HG02642 (cell line): ENCODE results near the gene ACO2.
A peak's percentile ranks its signal among the peaks of the same experiment; 100 is the strongest.
"Not testable (repeated sequence)": the region's sequence is repeated elsewhere in the genome, so short reads cannot be mapped to it uniquely, and the experiment has no call there.

Source experiments
- ATAC-seq: cut with Tn5 transposase; IDR thresholded peaks from one replicate; pipeline ENCODE4 v1.9.1; 2021; ENCODE audit warnings: mild to moderate bottlenecking; ENCODE audit not compliant: unreplicated experiment, poor library complexity

ACO2 gene

DNA sequence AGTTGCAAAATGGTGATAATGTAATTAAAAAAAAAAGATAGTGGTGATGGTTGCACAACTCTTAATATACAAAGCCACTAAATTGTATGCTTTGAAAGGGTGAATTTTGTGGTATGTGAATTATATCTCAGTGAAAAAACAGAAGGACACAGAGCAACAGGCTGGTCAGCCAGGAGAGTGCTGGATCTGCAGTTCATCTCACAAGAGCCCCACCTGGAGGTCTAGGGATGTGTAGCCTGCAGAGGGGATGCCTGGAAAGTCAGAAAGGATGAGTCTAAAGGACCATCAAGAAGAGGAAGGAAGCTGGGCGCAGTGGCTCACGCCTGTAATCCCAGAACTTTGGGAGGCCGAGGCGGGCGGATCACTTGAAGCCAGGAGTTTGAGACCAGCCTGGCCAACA, 66.3 kb downstream of the ACO2 start:
- no peak for ATAC-seq

DNA sequence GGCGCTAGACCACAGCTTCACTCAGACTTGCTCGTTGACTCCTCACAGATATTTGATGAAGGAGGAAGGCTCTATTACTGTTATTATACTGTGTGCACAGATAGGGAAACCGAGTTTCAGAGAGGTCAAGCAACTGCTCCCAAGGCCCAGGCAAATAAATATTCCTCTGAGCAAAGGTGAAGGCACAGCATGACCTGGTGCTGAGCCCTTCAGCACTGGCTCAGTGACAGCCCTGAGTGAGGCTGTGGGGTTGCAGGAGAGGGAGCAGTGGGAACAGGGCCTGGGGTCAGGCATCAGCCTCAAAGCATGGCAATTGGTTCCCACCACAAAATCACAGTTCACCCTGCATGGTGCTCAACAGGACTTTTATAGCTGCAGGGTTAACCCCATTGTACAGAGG, 68.3 kb downstream of the ACO2 start:
- no peak for ATAC-seq

DNA sequence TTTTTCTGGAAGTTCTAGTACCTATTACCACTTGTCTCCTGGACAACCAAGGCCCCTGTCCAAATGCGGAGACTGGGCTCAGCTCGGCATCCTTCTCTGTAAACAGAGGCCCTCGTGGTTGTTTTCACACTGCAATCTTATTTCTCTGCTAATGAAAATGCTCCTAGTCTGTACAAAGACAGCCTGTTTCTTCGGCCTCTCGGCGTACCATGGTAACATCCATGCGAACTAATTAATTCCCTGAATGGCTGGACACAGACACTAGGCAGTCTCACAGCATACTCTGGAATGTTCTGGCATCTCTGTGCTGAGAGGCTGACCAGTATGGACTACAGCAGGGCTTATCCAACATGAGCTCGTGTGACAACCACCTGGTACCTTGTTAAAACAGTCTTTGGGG, 69.7 kb downstream of the ACO2 start:
- no peak for ATAC-seq

DNA sequence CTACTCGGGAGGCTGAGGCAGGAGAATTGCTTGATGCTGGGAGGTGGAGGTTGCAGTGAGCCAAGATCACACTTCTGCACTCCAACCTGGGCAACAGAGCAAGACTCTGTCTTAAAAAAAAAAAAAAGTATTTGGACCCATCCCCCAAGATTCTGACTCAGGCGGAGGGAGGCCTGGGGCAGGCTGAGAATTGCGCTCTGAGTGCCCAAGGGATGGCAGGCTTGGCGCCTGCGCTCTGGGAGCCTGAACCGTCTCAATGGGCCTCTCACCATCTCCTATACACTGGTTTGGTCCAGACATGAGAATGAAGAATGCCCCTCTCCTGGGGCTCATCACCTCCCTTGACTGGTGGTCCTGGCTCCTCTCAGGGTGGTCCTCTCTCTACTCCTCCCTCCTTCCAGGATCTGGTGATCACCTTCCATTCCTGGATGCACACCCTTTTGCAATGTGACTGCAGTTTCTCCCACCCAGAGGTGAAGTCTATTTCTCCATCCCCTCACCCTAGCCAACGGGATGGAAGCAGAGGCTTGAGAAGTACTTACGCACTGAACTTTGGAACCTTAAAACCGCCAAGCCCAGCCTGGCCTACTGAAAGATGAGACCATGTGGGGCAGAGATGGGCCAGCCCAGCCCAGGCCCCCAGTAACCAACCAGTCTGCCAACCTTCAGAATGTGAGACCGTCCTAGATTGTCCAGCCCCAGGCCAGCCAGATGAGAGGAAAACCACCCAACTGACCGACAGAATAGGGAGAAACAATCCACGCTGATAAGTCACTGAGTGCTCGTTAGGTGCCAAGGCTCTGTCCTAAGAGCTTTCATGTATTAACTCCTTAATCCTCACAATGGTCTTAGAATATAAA, 70.5 kb downstream of the ACO2 start:
- ATAC-seq: no peak

DNA sequence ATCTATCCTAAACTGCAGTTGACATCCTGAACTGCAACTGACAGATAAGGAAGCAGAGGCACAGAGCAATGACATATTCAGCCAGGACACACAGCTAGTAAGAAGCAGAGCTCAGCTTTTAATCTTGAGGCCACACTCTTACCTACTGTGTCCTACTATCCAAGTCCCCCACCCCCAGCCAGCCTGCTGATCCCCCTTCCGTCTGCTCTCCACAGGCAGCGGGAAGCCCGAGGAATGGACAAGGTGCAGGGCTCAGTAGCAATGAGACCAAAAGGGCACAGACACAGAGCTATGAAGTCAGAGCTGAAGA, 71.0 kb downstream of the ACO2 start:
- no peak for ATAC-seq

DNA sequence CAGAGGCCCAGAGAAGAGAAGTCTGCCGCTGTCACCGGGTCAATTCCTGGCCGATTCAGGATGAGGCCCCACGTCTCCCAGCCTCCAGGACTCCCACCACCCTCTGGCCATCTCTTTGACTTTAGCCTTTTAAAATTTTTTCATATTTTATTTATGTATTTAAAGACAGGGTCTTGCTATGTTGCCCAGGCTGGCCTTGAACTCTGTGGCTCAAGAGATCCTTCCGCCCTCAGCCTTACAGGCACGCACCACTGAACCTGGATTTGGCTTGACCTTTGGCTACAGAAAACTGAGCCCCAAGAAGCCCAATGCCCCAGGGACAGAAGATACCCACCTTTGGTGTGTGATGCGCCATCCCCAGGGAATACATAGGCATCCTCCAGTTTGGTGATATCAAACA, 71.4 kb downstream of the ACO2 start:
- no peak for ATAC-seq

DNA sequence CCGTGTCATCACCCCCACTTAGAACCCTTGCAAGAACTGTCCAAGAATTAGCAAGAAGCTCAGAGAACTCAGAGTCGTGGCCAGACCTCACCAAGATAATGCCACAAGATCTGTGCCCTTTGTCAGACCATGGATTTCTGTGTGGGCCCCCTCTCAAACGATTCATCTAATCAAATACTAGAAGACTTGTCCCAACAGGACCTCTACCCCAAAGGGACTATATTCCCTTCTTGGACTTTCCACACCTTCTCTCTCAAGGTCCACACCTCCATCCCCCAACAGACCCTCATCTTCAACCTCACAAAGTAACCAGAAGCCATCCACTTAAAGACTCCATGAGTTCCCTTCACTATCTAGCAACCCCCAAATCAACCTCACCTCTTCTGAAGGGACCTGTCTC, 72.6 kb downstream of the ACO2 start:
- no peak for ATAC-seq

DNA sequence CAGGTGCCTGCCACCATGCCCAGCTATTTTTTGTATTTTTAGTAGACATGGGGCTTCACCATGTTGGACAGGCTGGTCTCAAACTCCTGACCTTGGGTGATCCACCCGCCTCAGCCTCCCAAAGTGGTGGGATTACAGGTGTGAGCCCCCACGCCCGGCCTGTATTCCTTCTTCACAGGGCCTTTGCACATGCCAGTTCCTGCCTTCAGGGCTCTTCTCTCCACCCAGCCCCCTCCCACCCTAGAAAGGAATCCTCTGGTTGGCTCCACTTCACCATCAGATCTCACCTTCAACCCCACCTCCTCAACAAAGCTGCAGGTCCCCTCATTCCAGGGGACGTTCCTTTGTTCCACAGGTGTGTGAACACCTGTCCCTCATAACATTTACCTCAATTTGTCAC, 73.3 kb downstream of the ACO2 start:
- ATAC-seq: no peak

DNA sequence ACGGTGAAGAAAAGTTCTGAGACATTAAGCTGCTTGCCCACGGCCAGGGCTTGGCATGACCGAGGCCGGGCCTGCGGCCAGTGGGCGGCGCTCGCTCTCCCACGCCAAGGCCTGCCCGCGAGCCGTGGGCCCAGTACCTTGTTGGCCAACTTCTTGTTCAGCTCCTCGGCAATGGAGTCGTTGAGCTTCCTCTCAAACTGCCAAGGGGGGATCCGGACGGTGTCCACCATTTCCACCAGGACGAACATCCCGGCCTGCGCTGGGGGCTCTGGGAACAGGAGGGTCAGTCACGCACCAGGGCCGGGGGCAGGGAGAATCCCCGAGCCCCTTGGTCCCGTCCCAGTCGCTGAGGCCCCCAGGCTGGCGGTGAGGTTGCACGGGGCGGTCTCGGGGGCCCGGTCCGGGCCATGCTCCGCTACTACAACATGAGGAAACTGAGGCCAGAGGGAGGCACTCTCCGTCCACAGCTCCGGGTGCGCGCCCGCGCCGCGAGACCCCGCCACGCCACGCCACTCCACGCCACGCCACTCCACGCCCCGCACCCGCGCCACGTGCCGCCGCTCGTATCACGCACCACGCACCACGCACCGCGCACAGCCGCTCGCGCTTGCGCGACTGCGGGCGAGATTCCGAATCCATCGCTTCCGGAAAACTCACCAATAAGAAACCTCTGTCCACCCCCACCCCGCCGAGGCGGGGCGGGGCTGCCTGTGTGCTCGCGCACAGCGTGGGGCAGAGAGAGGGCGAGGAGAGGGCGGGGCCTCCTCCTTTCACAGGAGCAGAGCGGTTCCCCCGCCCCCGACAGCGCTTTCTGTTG, 75.1 kb downstream of the ACO2 start, which contains the start of gene POLR3H:
Gene POLR3H (minus strand): TSS at position 617 of the 817 bp plus-strand sequence. CDS start 369 bp downstream, at position 248.
- peak; percentile 90 for ATAC-seq

DNA sequence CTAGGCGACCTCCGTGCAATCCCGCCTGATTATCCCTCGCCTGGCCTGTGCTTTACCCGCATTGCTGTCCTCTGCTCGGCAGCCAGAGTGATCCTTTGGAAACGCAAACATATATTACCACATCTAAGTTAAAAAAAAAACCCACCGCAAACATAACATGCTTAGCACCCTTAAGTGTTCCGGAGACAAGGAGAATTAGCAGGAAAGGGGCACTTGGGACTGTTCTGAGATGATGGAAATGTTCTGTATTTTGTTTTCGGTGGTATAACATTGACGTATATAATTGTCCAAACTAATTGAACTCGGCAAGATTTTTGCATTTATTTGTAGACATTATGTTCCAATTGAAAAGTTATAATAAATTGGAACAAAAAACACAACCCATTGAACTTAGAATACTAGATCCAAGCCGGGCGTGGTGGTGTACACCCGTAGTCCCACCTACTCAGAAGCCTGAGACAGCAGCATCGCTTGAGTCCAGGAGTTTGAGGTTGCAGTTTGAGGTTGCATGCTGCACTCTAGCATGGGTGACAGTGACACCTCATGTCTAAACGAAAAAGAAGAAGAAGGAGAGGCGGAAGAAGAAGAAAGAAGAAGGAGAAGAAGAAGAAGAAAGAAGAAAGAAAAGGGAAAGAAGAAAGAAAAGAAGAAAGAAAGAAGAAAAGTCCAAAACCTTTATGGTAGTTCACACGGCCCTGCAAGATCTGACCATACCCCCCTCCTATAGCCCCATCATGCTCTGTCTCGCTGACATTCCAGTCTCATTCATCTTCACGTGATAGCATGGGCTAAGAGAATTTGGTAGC, 76.0 kb downstream of the ACO2 start:
- ATAC-seq: no peak

DNA sequence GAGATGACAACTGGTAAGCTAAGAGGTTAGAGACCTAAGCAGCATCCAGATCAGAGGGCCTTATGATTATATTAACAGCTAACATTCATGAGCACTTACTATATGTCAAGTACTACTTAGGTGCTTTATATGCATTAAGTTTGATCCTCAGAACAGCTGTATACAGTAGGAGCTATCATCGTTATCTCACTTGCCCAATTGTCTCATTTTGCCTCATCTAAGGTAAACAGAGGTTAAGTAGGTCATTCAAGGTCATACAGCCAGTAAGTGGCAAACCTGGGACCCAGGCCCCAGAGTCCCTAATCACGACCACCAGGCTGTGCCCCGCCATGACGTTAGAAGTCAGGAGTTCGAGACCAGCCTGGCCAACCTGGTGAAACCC, 79.9 kb downstream of the ACO2 start:
- no peak for ATAC-seq

DNA sequence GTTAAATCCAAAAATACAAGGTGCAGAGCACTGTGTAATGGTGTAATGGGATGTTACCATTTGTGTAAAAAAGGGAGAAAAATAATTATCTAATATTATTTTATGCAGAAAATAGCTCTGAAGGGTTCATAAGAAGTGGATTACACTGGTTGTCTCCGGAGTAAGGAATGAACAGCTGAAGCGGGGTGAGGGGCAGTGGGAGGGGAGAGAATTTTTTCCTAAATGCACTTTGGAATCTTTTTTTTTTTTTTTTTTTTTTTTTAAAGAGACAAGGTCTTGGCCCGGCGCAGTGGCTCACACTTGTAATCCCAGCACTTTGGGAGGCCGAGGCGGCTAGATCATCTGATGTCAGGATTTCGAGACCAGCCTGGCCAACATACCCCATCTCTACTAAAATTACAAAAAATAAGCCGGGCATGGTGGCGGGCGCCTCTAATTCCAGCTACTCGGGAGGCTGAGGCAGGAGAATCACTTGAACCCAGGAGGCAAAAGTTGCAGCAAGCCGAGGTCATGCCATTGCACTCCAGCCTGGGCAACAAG, 82.1 kb downstream of the ACO2 start:
- ATAC-seq: no peak

DNA sequence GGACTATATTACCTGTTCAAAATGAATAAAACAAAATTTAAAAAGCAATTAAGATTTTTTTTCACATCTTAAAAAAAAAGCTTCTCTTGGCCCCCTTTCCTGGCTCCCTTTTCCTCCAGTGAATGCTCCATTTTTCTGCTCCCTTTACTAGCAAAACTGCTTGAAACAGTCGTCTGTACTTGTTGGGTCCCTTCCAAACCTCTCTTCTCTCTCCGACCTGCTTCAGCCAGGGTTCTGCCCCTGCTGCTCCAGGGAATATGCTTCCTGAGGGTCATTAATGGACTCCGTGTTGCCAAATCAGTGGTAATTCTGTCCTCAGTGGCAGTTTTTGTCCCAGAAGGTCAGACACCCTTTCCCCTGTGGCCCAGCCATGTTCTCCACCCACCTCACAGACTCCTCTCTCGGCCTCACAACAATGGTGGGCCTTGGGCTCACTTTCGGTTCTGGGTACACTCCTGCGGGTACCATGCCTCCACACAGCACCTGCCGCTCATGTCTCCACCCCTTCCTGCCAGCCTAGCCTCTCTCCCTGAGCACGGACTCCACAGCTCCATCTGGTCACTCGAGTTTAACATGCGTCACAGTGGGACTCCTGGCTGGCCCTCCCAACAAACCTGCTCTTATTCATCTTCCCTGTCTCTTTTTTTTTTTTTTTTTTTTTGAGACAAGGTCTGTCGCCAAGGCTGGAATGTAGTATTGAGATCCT, 83.1 kb downstream of the ACO2 start:
- ATAC-seq: no peak

DNA sequence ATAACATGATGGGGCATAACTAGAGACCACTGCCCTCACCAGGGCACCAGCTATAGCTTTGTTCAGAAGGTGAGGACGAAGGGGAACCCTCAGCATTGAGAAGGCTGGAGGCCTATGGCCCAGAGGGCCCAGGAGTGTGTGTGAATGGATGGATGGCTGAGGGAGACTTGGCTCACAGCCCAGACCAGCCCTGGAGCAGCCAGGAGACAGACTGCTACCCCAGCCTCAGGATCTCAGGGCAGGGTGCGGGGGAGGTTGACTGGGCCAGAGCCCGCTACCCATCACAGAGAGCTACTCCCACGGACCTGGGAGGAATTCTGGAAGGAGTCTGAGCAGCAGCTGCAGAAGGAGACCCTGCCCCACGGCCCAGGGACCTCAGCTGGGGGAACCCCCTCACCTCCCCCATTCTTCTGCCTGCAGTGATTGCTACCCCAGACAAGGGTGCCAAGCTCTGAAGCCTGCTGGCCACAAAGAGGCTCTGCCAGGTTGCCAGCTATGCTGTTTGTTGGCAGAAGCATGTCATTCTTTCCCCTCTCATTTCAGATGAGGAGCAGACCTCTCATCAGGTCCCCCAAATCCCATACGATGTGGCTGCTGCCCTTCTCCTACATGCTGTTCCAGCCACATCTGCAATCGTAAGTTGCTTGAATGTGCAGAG, 86.5 kb downstream of the ACO2 start:
- no peak for ATAC-seq

DNA sequence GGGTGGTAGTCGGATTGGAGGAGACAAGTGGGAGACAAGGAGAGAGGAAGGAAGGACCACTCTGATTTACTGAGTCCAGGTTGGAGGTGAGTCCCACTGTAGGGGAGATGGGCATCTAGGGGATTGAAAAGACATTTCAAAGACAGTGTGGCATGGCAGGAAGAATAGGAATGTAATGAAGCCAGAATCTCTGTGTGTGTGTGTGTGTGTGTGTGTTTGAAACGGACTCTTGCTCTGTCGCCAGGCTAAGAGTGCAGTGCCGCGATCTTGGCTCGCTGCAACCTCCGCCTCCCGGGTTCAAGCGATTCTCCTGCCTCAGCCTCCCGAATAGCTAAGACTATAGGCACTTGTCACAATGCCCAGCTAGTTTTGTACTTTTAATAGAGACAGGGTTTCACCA, 87.6 kb downstream of the ACO2 start:
- ATAC-seq: no peak

DNA sequence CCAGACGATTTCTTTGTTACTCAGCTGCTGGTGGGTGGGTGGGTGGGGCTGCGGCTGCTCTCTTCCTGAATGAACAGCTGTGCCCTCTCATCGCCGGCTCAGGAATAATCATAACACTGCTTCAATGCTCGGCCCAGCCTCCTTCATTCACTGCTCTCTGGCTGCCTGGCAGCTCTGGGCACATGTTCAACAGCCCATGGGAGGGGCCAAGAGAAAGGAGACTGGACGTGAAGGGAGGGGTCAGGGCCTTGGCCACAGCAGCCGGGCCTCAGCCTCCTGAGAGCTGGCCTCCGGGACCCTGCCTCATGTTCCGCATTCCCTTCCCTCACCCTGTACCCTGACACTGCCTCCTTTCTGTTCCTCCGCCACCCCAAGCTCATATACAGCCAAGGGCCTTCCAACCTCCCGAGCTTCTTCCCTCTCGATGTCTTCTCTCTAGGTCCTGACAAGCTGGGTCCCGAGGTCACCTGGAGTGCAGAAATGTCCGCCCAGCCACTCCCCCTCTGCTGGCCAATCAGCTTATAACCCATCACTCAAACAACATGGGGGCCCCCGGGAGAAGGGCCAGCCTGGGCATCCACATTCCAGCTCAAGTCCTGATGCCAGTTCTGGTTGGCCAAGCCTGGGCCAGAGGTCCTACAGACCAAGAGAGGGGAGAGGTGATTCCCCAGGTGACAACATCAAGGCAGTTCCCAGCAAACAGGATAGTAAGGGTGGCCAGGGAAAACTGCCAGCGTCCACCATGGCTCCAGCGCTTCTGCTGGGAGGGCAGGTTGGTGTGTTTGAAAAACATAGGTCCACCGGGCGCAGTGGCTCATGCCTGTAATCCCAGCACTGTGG, 88.7 kb downstream of the ACO2 start:
- no peak for ATAC-seq

DNA sequence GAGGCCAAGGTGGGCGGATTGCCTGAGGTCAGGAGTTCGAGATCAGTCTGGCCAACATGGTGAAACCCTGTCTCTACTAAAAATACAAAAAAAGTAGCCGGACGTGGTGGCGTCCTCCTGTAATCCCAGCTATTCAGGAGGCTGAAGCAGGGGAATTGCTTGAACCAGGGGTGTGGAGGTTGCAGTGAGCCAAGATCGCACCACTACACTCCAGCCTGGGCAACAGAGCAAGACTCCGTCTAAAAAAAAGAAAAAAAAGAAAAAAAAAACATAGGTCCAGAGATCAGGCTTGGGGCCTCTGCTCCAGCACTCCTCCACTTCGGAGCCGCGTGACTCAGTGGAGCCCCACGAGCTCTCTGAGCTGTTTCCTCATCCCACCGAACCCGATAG, 89.3 kb downstream of the ACO2 start:
- ATAC-seq: not testable (repeated sequence)

DNA sequence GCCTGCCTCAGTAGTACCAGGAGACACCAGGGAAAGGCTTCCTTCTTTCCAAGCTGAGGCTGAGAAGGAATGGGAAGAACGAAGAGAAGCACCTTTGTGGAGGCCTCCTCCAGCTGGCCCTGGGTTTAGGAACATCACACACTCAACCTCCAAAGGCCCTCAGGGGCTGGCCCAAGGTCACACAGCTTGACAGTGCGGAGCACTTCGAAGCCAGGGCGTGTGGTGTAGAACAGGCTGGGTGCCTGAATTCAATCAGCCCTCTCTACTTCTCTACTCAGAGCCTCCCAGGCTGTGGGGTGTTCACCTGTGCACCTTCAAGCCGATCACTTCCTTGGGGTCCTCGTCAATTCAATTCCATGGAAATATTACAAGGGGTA, 91.2 kb downstream of the ACO2 start:
- no peak for ATAC-seq

DNA sequence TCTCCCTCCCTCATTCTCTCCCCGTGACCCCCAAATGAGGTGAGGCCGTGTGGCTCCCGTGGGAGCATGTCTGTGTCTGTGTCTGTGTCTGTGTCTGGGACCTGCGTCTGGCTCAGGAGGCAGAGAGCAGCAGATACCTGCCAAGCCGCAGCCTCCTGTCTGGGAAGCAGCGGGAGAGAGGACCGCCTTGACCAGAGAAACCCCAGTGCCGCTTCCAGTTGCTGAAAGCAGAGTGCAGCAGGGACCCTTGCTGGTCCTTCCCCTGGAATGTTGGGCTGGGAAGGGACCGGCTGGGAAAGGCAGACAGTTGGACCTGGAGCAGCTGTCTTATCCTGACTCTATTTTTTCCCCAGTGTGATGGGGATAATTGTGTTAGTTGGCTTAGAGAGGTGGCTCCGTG, 92.4 kb downstream of the ACO2 start:
- ATAC-seq: no peak
